ENCODE data around the gene ADPRS. TPM values are rescaled to one million over a fixed set of nuclear protein-coding genes. Genes with fewer than 3 reads are reported as not detected.

The ADPRS gene
- total RNA-seq, 1 experiment from 2014 or later = 26.5 TPM

GRCh38 chr1:36101546-36101945 is 12.9 kb downstream of the ADPRS start:
- BruUV-seq (replicated peaks) = no TSS peak
- intact Hi-C loops (cut with micrococcal nuclease; ENCODE audit: unreplicated experiment) = loop anchor here (2.0 kb wide), 1 partner anchor 183 kb away; no protein-coding TSS in a partner anchor
- H3K27ac Mint-ChIP-seq (ENCODE audit: unreplicated experiment) = no peak overlapping the region
- CTCF ChIA-PET = interaction anchor here (1.2 to 1.4 kb wide), 2 partner anchors 33 to 86 kb away, joined by 4 to 5 read pairs; no protein-coding TSS in a partner anchor
- no peaks in the 10 kb centered on the region for H3K9me3 Mint-ChIP-seq (ENCODE audit: low read depth, unreplicated experiment)
- H3K36me3 Mint-ChIP-seq (ENCODE audit: insufficient read depth, unreplicated experiment) = peaks cover 7% of the 10 kb centered on the region
- H3K4me1 Mint-ChIP-seq (ENCODE audit: low read depth, unreplicated experiment) = peaks cover 10% of the 10 kb centered on the region
- no peak for TF ChIP-seq CTCF (IDR thresholded peaks at IDR 0.05; ENCODE audit: unreplicated experiment)
- no peaks in the 10 kb centered on the region for H3K27me3 Mint-ChIP-seq (ENCODE audit: unreplicated experiment)
- DNase-seq = no peak
- no peak overlapping the region for H3K4me3 Mint-ChIP-seq (ENCODE audit: low read depth, unreplicated experiment)

GRCh38 chr1:36106269-36106668 is 17.6 kb downstream of the ADPRS start:
- Mint-ChIP-seq H3K27ac (ENCODE audit: unreplicated experiment) (no peak overlapping the region), H3K27me3 (ENCODE audit: unreplicated experiment) (peaks cover 20% of the 10 kb centered on the region), H3K4me3 (ENCODE audit: low read depth, unreplicated experiment) (no peak overlapping the region), H3K36me3 (ENCODE audit: insufficient read depth, unreplicated experiment) (no peaks in the 10 kb centered on the region), H3K4me1 (ENCODE audit: low read depth, unreplicated experiment) (peaks cover 9% of the 10 kb centered on the region), H3K9me3 (ENCODE audit: low read depth, unreplicated experiment) (no peaks in the 10 kb centered on the region)
- BruUV-seq (replicated peaks) = no TSS peak
- CTCF ChIA-PET = interaction anchor here (0.5 to 0.9 kb wide), 4 partner anchors 16 to 241 kb away, joined by 3 to 5 read pairs (median 4); no protein-coding TSS in a partner anchor
- intact Hi-C loops (cut with micrococcal nuclease; ENCODE audit: unreplicated experiment) = no loop called here
- no peak for DNase-seq
- TF ChIP-seq CTCF (IDR thresholded peaks at IDR 0.05; ENCODE audit: unreplicated experiment) = no peak

GRCh38 chr1:36107394-36107793 is 18.7 kb downstream of the ADPRS start:
- intact Hi-C loops (cut with micrococcal nuclease; ENCODE audit: unreplicated experiment) = no loop called here
- Mint-ChIP-seq H3K4me1 (ENCODE audit: low read depth, unreplicated experiment) (peaks cover 9% of the 10 kb centered on the region), H3K27ac (ENCODE audit: unreplicated experiment) (no peak overlapping the region), H3K27me3 (ENCODE audit: unreplicated experiment) (peaks cover 23% of the 10 kb centered on the region), H3K36me3 (ENCODE audit: insufficient read depth, unreplicated experiment) (no peaks in the 10 kb centered on the region), H3K4me3 (ENCODE audit: low read depth, unreplicated experiment) (no peak overlapping the region), H3K9me3 (ENCODE audit: low read depth, unreplicated experiment) (no peaks in the 10 kb centered on the region)
- BruUV-seq (replicated peaks) = no TSS peak
- no peak for DNase-seq
- no peak for TF ChIP-seq CTCF (IDR thresholded peaks at IDR 0.05; ENCODE audit: unreplicated experiment)
- CTCF ChIA-PET = interaction anchor here (0.8 kb wide), 1 partner anchor 28 kb away, joined by 5 read pairs; no protein-coding TSS in a partner anchor

GRCh38 chr1:36108314-36108713 is 19.6 kb downstream of the ADPRS start:
- H3K27me3 Mint-ChIP-seq (ENCODE audit: unreplicated experiment) = peaks cover 32% of the 10 kb centered on the region
- peaks cover 9% of the 10 kb centered on the region for H3K4me1 Mint-ChIP-seq (ENCODE audit: low read depth, unreplicated experiment)
- no peaks in the 10 kb centered on the region for H3K9me3 Mint-ChIP-seq (ENCODE audit: low read depth, unreplicated experiment)
- no peaks in the 10 kb centered on the region for H3K36me3 Mint-ChIP-seq (ENCODE audit: insufficient read depth, unreplicated experiment)
- intact Hi-C loops (cut with micrococcal nuclease; ENCODE audit: unreplicated experiment) = no loop called here
- CTCF ChIA-PET = no interaction called here
- H3K4me3 Mint-ChIP-seq (ENCODE audit: low read depth, unreplicated experiment) = no peak overlapping the region
- no TSS peak for BruUV-seq (replicated peaks)
- no peak overlapping the region for H3K27ac Mint-ChIP-seq (ENCODE audit: unreplicated experiment)
- no peak for DNase-seq
- TF ChIP-seq CTCF (IDR thresholded peaks at IDR 0.05; ENCODE audit: unreplicated experiment) = no peak

Measured in Calu3 (cell line).